Natural killer cell (primary cell): ENCODE measurements around the gene TRHDE. TPM values are rescaled to one million over a fixed set of nuclear protein-coding genes. Genes with fewer than 3 reads are reported as not detected.
"Not testable (repeated sequence)": the region's sequence is repeated elsewhere in the genome, so short reads cannot be mapped to it uniquely, and the experiment has no call there.

Source experiments
- ATAC-seq, 3 donors: fragments of 150-1000 bp in 2 of 3; fragments of 200-7000 bp in 1 of 3; cut with Tn5 transposase; 1 replicate in 1 of 3; 2 replicates in 2 of 3; pipeline ENCODE4 v1.10.0; 2021; ENCODE audit warnings: mild to moderate bottlenecking in 2 of 3, moderate library complexity in 2 of 3
- DNase-seq, 2 donors: peaks; one replicate each; pipeline versions ENCODE4 v3.0.0 to v3.0.0-alpha.2; 2013 to 2021; ENCODE audit warnings: mixed read lengths in 1 of 2
- H3K27ac ChIP-seq: one replicate; pipeline ENCODE4 v1.5.1; 2013; ENCODE audit warnings: mild to moderate bottlenecking, low read length
- H3K27me3 ChIP-seq: one replicate; pipeline ENCODE4 v1.6.1; 2013; ENCODE audit warnings: low read length; ENCODE audit not compliant: control insufficient read depth, insufficient read depth
- H3K36me3 ChIP-seq: one replicate; pipeline ENCODE4 v1.6.1; 2013; ENCODE audit warnings: low read length; ENCODE audit not compliant: control insufficient read depth, insufficient read depth
- H3K4me1 ChIP-seq: one replicate; pipeline ENCODE4 v1.6.1; 2013; ENCODE audit warnings: low read length; ENCODE audit not compliant: control insufficient read depth, insufficient read depth
- H3K4me3 ChIP-seq: one replicate; pipeline ENCODE4 v1.5.1; 2013; ENCODE audit warnings: low read length
- H3K9me3 ChIP-seq: one replicate; pipeline ENCODE4 v1.6.1; 2013; ENCODE audit warnings: low read length; ENCODE audit not compliant: control insufficient read depth, insufficient read depth
- H3K27ac Mint-ChIP-seq, 2 donors: one replicate each; pipeline ENCODE4 v1.8.0; 2022; ENCODE audit warnings: mild to moderate bottlenecking in 2 of 2, mixed read lengths in 2 of 2, moderate library complexity in 1 of 2
- H3K27me3 Mint-ChIP-seq, 2 donors: one replicate each; pipeline ENCODE4 v1.8.0; 2022; ENCODE audit warnings: low read depth in 2 of 2, mixed read lengths in 2 of 2
- H3K36me3 Mint-ChIP-seq: one replicate; pipeline ENCODE4 v1.8.0; 2022; ENCODE audit warnings: mixed read lengths
- H3K4me1 Mint-ChIP-seq, 2 donors: one replicate each; pipeline ENCODE4 v1.8.0; 2022; ENCODE audit warnings: mixed read lengths in 2 of 2
- H3K4me3 Mint-ChIP-seq: one replicate; pipeline ENCODE4 v1.8.0; 2022; ENCODE audit warnings: mild to moderate bottlenecking, moderate library complexity, mixed read lengths
- H3K9me3 Mint-ChIP-seq, 2 donors: one replicate each; pipeline ENCODE4 v1.8.0; 2022; ENCODE audit warnings: mixed read lengths in 2 of 2
- CTCF ChIP-seq: fragments of 200-600 bp; IDR thresholded peaks from one replicate; pipeline ENCODE4 v1.8.0; 2022; ENCODE audit warnings: antibody characterized with exemption
- WGBS: methylation state at CpG from one replicate; pipeline ENCODE4 v1.1.7; 2013; ENCODE audit warnings: missing lambda C conversion rate; ENCODE audit not compliant: insufficient coverage; 5-methylcytosine and 5-hydroxymethylcytosine counted together
- intact Hi-C: fragments of 100-400 bp; cut with micrococcal nuclease; formaldehyde crosslinking; loops from one replicate; pipeline ENCODE4 v1.14.2; 2022
- total RNA-seq, 4 donors: library from RNA; stranded (reverse); fragments of 120-200 nt in 1 of 4; gene quantifications; one replicate each; pipeline versions ENCODE4 v1.2.3 to v1.2.4, GENCODE V29; 2013 to 2022

TRHDE gene
- total RNA-seq, 3 donors from 2014 or later (not counting 1 experiment from before 2014, with no cell fraction given) = 0.33 TPM; not detected in 2

- DNase-seq (no peak), ATAC-seq (no peak)
- no peak for TF ChIP-seq CTCF
- H3K4me1 Mint-ChIP-seq = no peaks in the 10 kb centered on the region
- H3K4me3 Mint-ChIP-seq = no peak overlapping the region
- no peak overlapping the region for H3K27ac ChIP-seq
- H3K27me3 Mint-ChIP-seq = no peaks in the 10 kb centered on the region
- H3K36me3 Mint-ChIP-seq = no peaks in the 10 kb centered on the region
- H3K4me3 ChIP-seq = no peak overlapping the region
- H3K9me3 Mint-ChIP-seq = peaks cover 0 to 2% of the 10 kb centered on the region in 2 donors
- no peak overlapping the region for H3K27ac Mint-ChIP-seq
- no peaks in the 10 kb centered on the region for H3K27me3 ChIP-seq
- intact Hi-C loops = no loop called here
- H3K4me1 ChIP-seq = no peaks in the 10 kb centered on the region
- H3K9me3 ChIP-seq = no peaks in the 10 kb centered on the region
- WGBS = 75% methylated on average over 2 of the region's 4 CpGs
- no peaks in the 10 kb centered on the region for H3K36me3 ChIP-seq
Observed at GRCh38 chr12:72631926-72632685, 359.9 kb downstream of the TRHDE start.

- 88% methylated on average over 2 of the region's 2 CpGs for WGBS
- Histone ChIP-seq H3K27ac (no peak overlapping the region), H3K9me3 (no peaks in the 10 kb centered on the region), H3K4me3 (no peak overlapping the region), H3K36me3 (no peaks in the 10 kb centered on the region), H3K27me3 (no peaks in the 10 kb centered on the region), H3K4me1 (no peaks in the 10 kb centered on the region)
- DNase-seq = no peak
- no peak overlapping the region for H3K4me3 Mint-ChIP-seq
- ATAC-seq = no peak
- TF ChIP-seq CTCF = no peak
- H3K27ac Mint-ChIP-seq = no peak overlapping the region
- peaks cover 0 to 17% of the 10 kb centered on the region in 2 donors for H3K9me3 Mint-ChIP-seq
- H3K27me3 Mint-ChIP-seq = no peaks in the 10 kb centered on the region
- intact Hi-C loops = no loop called here
- no peaks in the 10 kb centered on the region for H3K36me3 Mint-ChIP-seq
- no peaks in the 10 kb centered on the region for H3K4me1 Mint-ChIP-seq
Observed at GRCh38 chr12:72642706-72643105, 370.5 kb downstream of the TRHDE start.

- intact Hi-C loops = no loop called here
- H3K27ac Mint-ChIP-seq = no peak overlapping the region
- no peak for ATAC-seq
- Histone ChIP-seq H3K36me3 (no peaks in the 10 kb centered on the region), H3K4me3 (no peak overlapping the region), H3K27ac (no peak overlapping the region), H3K9me3 (no peaks in the 10 kb centered on the region), H3K27me3 (no peaks in the 10 kb centered on the region), H3K4me1 (no peaks in the 10 kb centered on the region)
- peaks cover 2 to 13% of the 10 kb centered on the region in 2 donors for H3K9me3 Mint-ChIP-seq
- no peak overlapping the region for H3K4me3 Mint-ChIP-seq
- H3K36me3 Mint-ChIP-seq = no peaks in the 10 kb centered on the region
- H3K4me1 Mint-ChIP-seq = no peaks in the 10 kb centered on the region
- no peak for TF ChIP-seq CTCF
- H3K27me3 Mint-ChIP-seq = no peaks in the 10 kb centered on the region
- DNase-seq = no peak
Observed at GRCh38 chr12:72647139-72647538, 375.0 kb downstream of the TRHDE start.

DNA sequence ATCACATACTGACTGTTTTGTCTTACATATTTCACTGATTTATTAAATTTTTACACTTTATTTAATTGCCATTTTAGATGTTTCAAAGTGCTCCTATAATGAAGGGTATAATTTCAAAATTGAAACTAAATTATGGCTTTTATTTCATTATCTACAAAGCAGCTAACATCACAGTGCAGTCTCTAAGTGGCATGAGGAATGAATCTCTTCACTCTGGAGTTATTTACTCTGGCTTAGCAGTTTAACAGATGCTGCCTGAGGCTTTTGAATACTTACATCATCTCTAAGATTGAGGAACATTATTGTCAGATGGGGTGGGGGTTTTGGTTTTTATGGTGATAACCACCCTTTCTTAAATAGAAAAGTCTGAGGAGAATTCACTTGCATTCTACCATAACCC lies 386.4 kb downstream of the TRHDE start:
- DNase-seq = no peak
- H3K27me3 Mint-ChIP-seq = no peaks in the 10 kb centered on the region
- TF ChIP-seq CTCF = no peak
- H3K36me3 Mint-ChIP-seq = no peaks in the 10 kb centered on the region
- no peaks in the 10 kb centered on the region for H3K4me1 ChIP-seq
- no peak overlapping the region for H3K4me3 Mint-ChIP-seq
- H3K9me3 ChIP-seq = no peaks in the 10 kb centered on the region
- H3K27ac Mint-ChIP-seq = no peak overlapping the region
- no peaks in the 10 kb centered on the region for H3K36me3 ChIP-seq
- no peaks in the 10 kb centered on the region for H3K4me1 Mint-ChIP-seq
- peaks cover 2 to 13% of the 10 kb centered on the region in 2 donors for H3K9me3 Mint-ChIP-seq
- ATAC-seq = no peak
- no peaks in the 10 kb centered on the region for H3K27me3 ChIP-seq
- intact Hi-C loops = no loop called here
- no peak overlapping the region for H3K27ac ChIP-seq
- H3K4me3 ChIP-seq = no peak overlapping the region

DNA sequence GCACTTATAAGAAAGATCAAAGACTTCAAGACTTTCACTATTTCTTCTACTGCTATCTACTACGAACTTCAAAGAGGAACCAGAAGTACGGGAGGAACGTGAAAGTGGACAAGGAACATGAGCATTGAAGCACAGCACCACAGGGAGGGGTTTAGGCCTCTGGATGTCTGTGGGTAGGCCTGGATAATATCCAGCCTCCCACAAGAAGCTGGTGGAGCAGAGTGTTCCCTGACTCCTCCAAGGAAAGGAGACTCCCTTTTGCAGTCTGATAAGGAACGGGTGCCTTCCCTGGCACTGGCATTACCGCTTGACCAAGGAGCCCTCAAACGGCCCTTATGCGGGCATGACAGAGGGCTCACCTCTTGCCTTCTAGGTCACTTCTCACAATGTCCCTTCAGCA lies 388.0 kb downstream of the TRHDE start:
- intact Hi-C loops, H3K4me1 Mint-ChIP-seq, H3K27me3 Mint-ChIP-seq, H3K4me3 ChIP-seq, H3K36me3 ChIP-seq, DNase-seq, H3K4me1 ChIP-seq, ATAC-seq, H3K27ac Mint-ChIP-seq, H3K36me3 Mint-ChIP-seq, H3K9me3 Mint-ChIP-seq, H3K9me3 ChIP-seq, H3K4me3 Mint-ChIP-seq, H3K27ac ChIP-seq, H3K27me3 ChIP-seq: not testable (repeated sequence)
- 84% methylated on average over 7 of the region's 7 CpGs for WGBS
